ENCODE measurements around the gene USP21. TPM values are rescaled to one million over a fixed set of nuclear protein-coding genes. Genes with fewer than 3 reads are reported as not detected.

USP21 gene
- total and polyA plus RNA-seq, 2 of the 8 experiments (the other 6 are each of a cell fraction or from before 2014, with no cell fraction given) = 23.9 to 36.3 TPM

- TF ChIP-seq CEBPB (IDR thresholded peaks at IDR 0.05; ENCODE audit: low read depth, low read length) = no peak
- TF ChIP-seq KDM5A (IDR thresholded peaks at IDR 0.05; ENCODE audit: low read length) = no peak
- TF ChIP-seq KDM1A (IDR thresholded peaks at IDR 0.05; ENCODE audit: borderline replicate concordance, low read length) = no peak
- no peak for TF ChIP-seq TEAD4 (IDR thresholded peaks at IDR 0.05; ENCODE audit: low read depth, low read length)
Observed at GRCh38 chr1:161188381-161188780, 29.1 kb downstream of the USP21 start (continued).
